K562 (cell line): ENCODE measurements around the gene CALML3. TPM values are rescaled to one million over a fixed set of nuclear protein-coding genes. Genes with fewer than 3 reads are reported as not detected.

ENCODE experiments used
- ATAC-seq: fragments of 200-7000 bp; cut with Tn5 transposase; 3 replicates; pipeline ENCODE4 v1.9.1; 2020; ENCODE audit warnings: moderate library complexity
- BruUV-seq: library from RNA; stranded (reverse); fragments of 400-500 nt; replicated peaks from 2 replicates; lab custom pipeline; 2021; lab: Mats Ljungman, UMichigan
- CTCF ChIA-PET: fragments of 300-600 bp; formaldehyde crosslinking; extraction: SDS; loops from one replicate; lab custom pipeline; 2021; ENCODE audit warnings: low intra/inter-chr PET ratio; lab: Yijun Ruan, JAX
- POLR2A ChIA-PET: fragments of 300-600, 350-650 bp; sonication (Branson Sonifier 250); formaldehyde crosslinking; extraction: SDS; loops from one replicate; lab custom pipeline; 2021; ENCODE audit warnings: antibody characterized with exemption, inconsistent platforms; lab: Yijun Ruan, JAX
- DNase-seq, 4 experiments: peaks; one replicate each; pipeline versions ENCODE4 v3.0.0 to v3.0.0-alpha.2; 2011 to 2018; ENCODE audit warnings: low spot score in 3 of 4, mixed read lengths in 3 of 4; ENCODE audit errors: extremely low read depth in 1 of 4
- FAIRE-seq: peaks from 2 replicates; lab custom pipeline; 2011; peaks lifted over from hg19 to GRCh38; lab: Jason Lieb, UNC
- H2AFZ ChIP-seq: 2 replicates; pipeline ENCODE4 v1.6.0; 2011; ENCODE audit warnings: low read depth, low read length, control low read depth, inconsistent platforms
- H3K27ac ChIP-seq: fragments of 200-600 bp; 3 replicates; pipeline ENCODE4 v1.8.0; 2011; ENCODE audit warnings: low read depth, mild to moderate bottlenecking, control low read depth, inconsistent platforms, low read length, moderate library complexity, mixed read lengths; ENCODE audit errors: extremely low read depth
- H3K27me3 ChIP-seq, 2 experiments: fragments of 300-600 bp in 1 of 2; 2 replicates in 1 of 2; 3 replicates in 1 of 2; pipeline versions ENCODE4 v1.6.0 to v1.8.0; 2011; ENCODE audit warnings: inconsistent platforms in 2 of 2, low read length in 2 of 2, mild to moderate bottlenecking in 1 of 2, mixed read lengths in 1 of 2, moderate library complexity in 1 of 2; ENCODE audit not compliant: control insufficient read depth in 2 of 2, insufficient read depth in 2 of 2
- H3K36me3 ChIP-seq: fragments of 300-600 bp; 3 replicates; pipeline ENCODE4 v1.8.0; 2011; ENCODE audit warnings: mild to moderate bottlenecking, low read length, inconsistent platforms; ENCODE audit not compliant: control insufficient read depth, insufficient read depth
- H3K4me1 ChIP-seq, 2 experiments: fragments of 200-600 bp in 1 of 2; replicated peaks in 1 of 2; 2 replicates in 1 of 2; 3 replicates in 1 of 2; pipeline versions ENCODE4 v1.5.1 to v1.8.0; 2011; ENCODE audit warnings: inconsistent platforms in 2 of 2, low read length in 2 of 2, mild to moderate bottlenecking in 1 of 2, mixed read lengths in 1 of 2, moderate library complexity in 1 of 2; ENCODE audit not compliant: control insufficient read depth in 2 of 2, insufficient read depth in 2 of 2
- H3K4me2 ChIP-seq: 2 replicates; pipeline ENCODE4 v1.6.1; 2011; ENCODE audit warnings: low read length, control low read depth, inconsistent platforms, mixed read lengths; ENCODE audit not compliant: insufficient read depth
- H3K4me3 ChIP-seq: fragments of 200-600 bp; sonication (generic), shearing (Covaris generic); 2 replicates; pipeline ENCODE4 v1.5.1; 2016; ENCODE audit warnings: control low read depth, inconsistent platforms
- H3K79me2 ChIP-seq: fragments of 200-600 bp; 3 replicates; pipeline ENCODE4 v1.8.0; 2011; ENCODE audit warnings: low read length, inconsistent platforms; ENCODE audit not compliant: control insufficient read depth, insufficient read depth
- H3K9ac ChIP-seq, 2 experiments: 2 replicates each; pipeline versions ENCODE4 v1.6.0 to v1.6.1; 2011; ENCODE audit warnings: low read depth in 2 of 2, low read length in 2 of 2, control low read depth in 1 of 2, inconsistent platforms in 1 of 2, mild to moderate bottlenecking in 1 of 2, mixed read lengths in 1 of 2; ENCODE audit not compliant: insufficient read depth in 1 of 2
- H3K9me1 ChIP-seq: one replicate; pipeline ENCODE4 v1.6.0; 2011; ENCODE audit warnings: inconsistent platforms, mild to moderate bottlenecking, low read length, moderate library complexity; ENCODE audit not compliant: control insufficient read depth, insufficient read depth
- H3K9me3 ChIP-seq: replicated peaks from 2 replicates; pipeline ENCODE4 v1.5.1; 2011; ENCODE audit warnings: low read depth, low read length, inconsistent platforms; ENCODE audit not compliant: control insufficient read depth, insufficient read depth
- H4K20me1 ChIP-seq: replicated peaks from 2 replicates; pipeline ENCODE4 v1.6.1; 2011; ENCODE audit warnings: low read length, inconsistent platforms, mixed read lengths; ENCODE audit not compliant: control insufficient read depth, insufficient read depth
- CXXC5 ChIP-seq: fragments of 250-450 bp; sonication (Bioruptor Pico); IDR thresholded peaks from 2 replicates; pipeline ENCODE4 v1.8.0; 2022; ENCODE audit warnings: inconsistent platforms, mild to moderate bottlenecking, moderate library complexity
- GTF2F1 ChIP-seq: IDR thresholded peaks from 2 replicates; pipeline ENCODE4 v1.6.1; 2011; ENCODE audit warnings: low read depth, low read length, improper control_type of control experiment
- MEF2D ChIP-seq: conservative IDR thresholded peaks from 2 replicates; pipeline ENCODE4 v1.6.1; 2016; ENCODE audit warnings: low read depth, missing genetic modification characterization, missing compliant biosample characterization
- MTA1 ChIP-seq: fragments of 450-650 bp; IDR thresholded peaks from 2 replicates; pipeline ENCODE4 v1.6.1; 2017; ENCODE audit warnings: borderline replicate concordance
- NBN ChIP-seq: fragments of 450-650 bp; IDR thresholded peaks from 2 replicates; pipeline ENCODE4 v1.6.1; 2016; ENCODE audit warnings: low read depth, mild to moderate bottlenecking
- PTTG1 ChIP-seq: fragments of 450-650 bp; IDR thresholded peaks from 2 replicates; pipeline ENCODE4 v1.6.1; 2016; ENCODE audit warnings: low read depth, mild to moderate bottlenecking, missing genetic modification characterization, missing compliant biosample characterization
- SMARCE1 ChIP-seq: fragments of 450-650 bp; IDR thresholded peaks from 2 replicates; pipeline ENCODE4 v1.7.1; 2016; ENCODE audit warnings: mild to moderate bottlenecking
- SREBF1 ChIP-seq: fragments of 150-350 bp; IDR thresholded peaks from 2 replicates; pipeline ENCODE4 v1.6.1; 2014; ENCODE audit warnings: antibody characterized with exemption, low read depth, low read length, borderline replicate concordance
- TBP ChIP-seq: optimal IDR thresholded peaks from 2 replicates; pipeline ENCODE3; 2011; ENCODE audit warnings: low read depth, low read length, improper control_type of control experiment
- ZNF274 ChIP-seq: IDR thresholded peaks from 2 replicates; pipeline ENCODE4 v1.6.1; 2011; ENCODE audit warnings: low read depth, mild to moderate bottlenecking, low read length, moderate library complexity, borderline replicate concordance
- WGBS: fragments of 100-300 bp; shearing (Covaris generic); methylation state at CpG from one replicate; pipeline ENCODE4 v1.1.6; 2016; ENCODE audit warnings: low coverage, mixed read lengths; ENCODE audit not compliant: insufficient coverage; ENCODE audit errors: missing lambda C conversion rate; 5-methylcytosine and 5-hydroxymethylcytosine counted together
- in situ Hi-C: fragments of 300-500 bp; cut with MboI; formaldehyde crosslinking; loops from 4 replicates; pipeline ENCODE4 v1.15.0; 2018; ENCODE audit warnings: inconsistent platforms, mixed read lengths
- intact Hi-C: fragments of 100-400 bp; cut with micrococcal nuclease; formaldehyde crosslinking; loops from 2 replicates; pipeline ENCODE4 v1.14.2; 2022
- polyA plus RNA-seq, 8 experiments: library from polyadenylated mRNA; depleted of rRNA in 4 of 8; stranded (reverse) in 5 of 8; unstranded in 3 of 8; fragments of >200 nt; fragmentation: Nextera tagmentation in 2 of 8; fragmentation: Illumina TruSeq in 1 of 8; extraction: Ambion mirVana in 2 of 8; extraction: Trizol in 1 of 8; gene quantifications; 2 replicates each; pipeline versions ENCODE4 v1.2.1 to v1.2.3, GENCODE V29; 2011 to 2014; ENCODE audit warnings: inconsistent platforms in 1 of 8, missing spikeins in 1 of 8
- total RNA-seq, 7 experiments: library from RNA; depleted of rRNA in 6 of 7; stranded (reverse); fragments of >200 nt in 6 of 7; fragmentation: Illumina TruSeq in 2 of 7; extraction: Trizol in 2 of 7; gene quantifications; 2 replicates each; pipeline versions ENCODE4 v1.2.1 to v1.2.3, GENCODE V29; 2011 to 2021; ENCODE audit warnings: low replicate concordance in 1 of 7
- TF ChIP-seq, protein P1 (sequence below): sonication (generic); formaldehyde crosslinking; IDR thresholded peaks from 2 replicates; pipeline ENCODE4 v1.8.0; 2022; ENCODE audit warnings: mild to moderate bottlenecking, missing genetic modification reagents
- TF ChIP-seq, protein P2 (sequence below): fragments of 150-350 bp; IDR thresholded peaks from 2 replicates; pipeline ENCODE4 v1.6.1; 2014; ENCODE audit warnings: low read depth, mild to moderate bottlenecking, low read length, borderline replicate concordance

The CALML3 gene
- total and polyA plus RNA-seq, 9 of the 15 experiments (the other 6 are each of a cell fraction or from before 2014, with no cell fraction given): not detected

- TF ChIP-seq, protein P1, sequence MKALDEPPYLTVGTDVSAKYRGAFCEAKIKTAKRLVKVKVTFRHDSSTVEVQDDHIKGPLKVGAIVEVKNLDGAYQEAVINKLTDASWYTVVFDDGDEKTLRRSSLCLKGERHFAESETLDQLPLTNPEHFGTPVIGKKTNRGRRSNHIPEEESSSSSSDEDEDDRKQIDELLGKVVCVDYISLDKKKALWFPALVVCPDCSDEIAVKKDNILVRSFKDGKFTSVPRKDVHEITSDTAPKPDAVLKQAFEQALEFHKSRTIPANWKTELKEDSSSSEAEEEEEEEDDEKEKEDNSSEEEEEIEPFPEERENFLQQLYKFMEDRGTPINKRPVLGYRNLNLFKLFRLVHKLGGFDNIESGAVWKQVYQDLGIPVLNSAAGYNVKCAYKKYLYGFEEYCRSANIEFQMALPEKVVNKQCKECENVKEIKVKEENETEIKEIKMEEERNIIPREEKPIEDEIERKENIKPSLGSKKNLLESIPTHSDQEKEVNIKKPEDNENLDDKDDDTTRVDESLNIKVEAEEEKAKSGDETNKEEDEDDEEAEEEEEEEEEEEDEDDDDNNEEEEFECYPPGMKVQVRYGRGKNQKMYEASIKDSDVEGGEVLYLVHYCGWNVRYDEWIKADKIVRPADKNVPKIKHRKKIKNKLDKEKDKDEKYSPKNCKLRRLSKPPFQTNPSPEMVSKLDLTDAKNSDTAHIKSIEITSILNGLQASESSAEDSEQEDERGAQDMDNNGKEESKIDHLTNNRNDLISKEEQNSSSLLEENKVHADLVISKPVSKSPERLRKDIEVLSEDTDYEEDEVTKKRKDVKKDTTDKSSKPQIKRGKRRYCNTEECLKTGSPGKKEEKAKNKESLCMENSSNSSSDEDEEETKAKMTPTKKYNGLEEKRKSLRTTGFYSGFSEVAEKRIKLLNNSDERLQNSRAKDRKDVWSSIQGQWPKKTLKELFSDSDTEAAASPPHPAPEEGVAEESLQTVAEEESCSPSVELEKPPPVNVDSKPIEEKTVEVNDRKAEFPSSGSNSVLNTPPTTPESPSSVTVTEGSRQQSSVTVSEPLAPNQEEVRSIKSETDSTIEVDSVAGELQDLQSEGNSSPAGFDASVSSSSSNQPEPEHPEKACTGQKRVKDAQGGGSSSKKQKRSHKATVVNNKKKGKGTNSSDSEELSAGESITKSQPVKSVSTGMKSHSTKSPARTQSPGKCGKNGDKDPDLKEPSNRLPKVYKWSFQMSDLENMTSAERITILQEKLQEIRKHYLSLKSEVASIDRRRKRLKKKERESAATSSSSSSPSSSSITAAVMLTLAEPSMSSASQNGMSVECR (CRISPR knock-in tag): no peak
- TF ChIP-seq, all 486 proteins: peak for 0
These were observed 34.9 kb downstream of the CALML3 start (continued) for GRCh38 chr10:5559642-5560141.

DNA sequence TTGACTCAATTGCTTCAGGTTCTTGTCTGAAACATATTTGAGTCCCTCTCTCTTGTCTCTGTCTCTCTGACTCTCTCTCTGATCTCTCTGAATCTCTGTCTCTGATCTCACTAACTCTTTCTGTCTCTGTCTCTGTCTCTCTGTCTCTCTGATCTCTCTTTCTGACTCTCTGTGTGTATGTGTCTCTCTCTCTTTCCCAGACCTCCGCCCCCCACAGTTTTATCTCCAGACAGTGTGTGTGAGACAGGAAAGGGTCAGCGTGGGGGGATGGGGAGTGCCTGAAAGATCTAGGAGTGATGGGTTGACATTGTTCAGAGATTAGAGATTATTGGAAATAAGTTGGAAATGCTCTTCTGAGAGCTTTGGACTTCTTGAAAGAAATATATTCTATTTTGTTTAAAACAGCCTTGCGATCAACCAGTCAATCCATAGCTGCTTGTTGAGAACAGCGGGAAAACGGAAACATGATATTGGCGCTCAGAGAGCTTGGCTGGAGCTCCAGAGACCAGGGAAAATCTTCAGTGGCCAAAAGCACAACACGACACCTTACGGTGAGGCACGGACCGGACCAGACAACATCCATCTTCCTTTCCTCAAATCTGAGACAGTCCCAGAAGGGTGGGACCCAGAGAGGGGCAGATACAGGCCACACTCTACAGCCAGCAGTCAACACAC, 35.5 kb downstream of the CALML3 start:
- H3K4me2 ChIP-seq: peak overlapping the region; percentile 26
- no peaks in the 10 kb centered on the region for H3K9me3 ChIP-seq
- peak overlapping the region; percentile 73; the same call in 1 of the 2 replicates for H2AFZ ChIP-seq
- no peaks in the 10 kb centered on the region for H3K9me1 ChIP-seq
- DNase-seq (peak in 2 of 4 experiments; percentile 29 to 59), FAIRE-seq (peak; percentile 74), ATAC-seq (peak; percentile 26)
- no peak overlapping the region for H3K4me3 ChIP-seq
- no peak overlapping the region for H3K27ac ChIP-seq
- 0 out of 4 replicates have a peak overlapping the region, but pooled peaks of 1 of the 2 experiments have one; percentile 7 for H3K9ac ChIP-seq
- no peaks in the 10 kb centered on the region for H4K20me1 ChIP-seq
- no TSS peak for BruUV-seq
- no peaks in the 10 kb centered on the region for H3K79me2 ChIP-seq
- H3K4me1 ChIP-seq: peaks cover 43 to 51% of the 10 kb centered on the region in 2 experiments
- WGBS: 29% methylated on average over 10 of the region's 10 CpGs
- intact Hi-C loops: no loop called here
- ChIA-PET POLR2A (interaction anchor here (1.4 kb wide), 1 partner anchor 10 kb away, joined by 4 read pairs; no protein-coding TSS in a partner anchor), CTCF (no interaction called here)
- no peaks in the 10 kb centered on the region for H3K27me3 ChIP-seq
- no peaks in the 10 kb centered on the region for H3K36me3 ChIP-seq
- in situ Hi-C loops: no loop called here
- TF ChIP-seq SMARCE1 (peak; percentile 70), TBP (no peak), NBN (peak; percentile 66; the same call in 1 of the 2 replicates), SREBF1 (no peak), PTTG1 (tag) (peak; percentile 37; the same call in 1 of the 2 replicates), CXXC5 (peak; percentile 48; the same call in 1 of the 2 replicates), MTA1 (peak; percentile 16; the same call in 1 of the 2 replicates), GTF2F1 (no peak), ZNF274 (no peak), MEF2D (no peak)
- TF ChIP-seq, protein P2, sequence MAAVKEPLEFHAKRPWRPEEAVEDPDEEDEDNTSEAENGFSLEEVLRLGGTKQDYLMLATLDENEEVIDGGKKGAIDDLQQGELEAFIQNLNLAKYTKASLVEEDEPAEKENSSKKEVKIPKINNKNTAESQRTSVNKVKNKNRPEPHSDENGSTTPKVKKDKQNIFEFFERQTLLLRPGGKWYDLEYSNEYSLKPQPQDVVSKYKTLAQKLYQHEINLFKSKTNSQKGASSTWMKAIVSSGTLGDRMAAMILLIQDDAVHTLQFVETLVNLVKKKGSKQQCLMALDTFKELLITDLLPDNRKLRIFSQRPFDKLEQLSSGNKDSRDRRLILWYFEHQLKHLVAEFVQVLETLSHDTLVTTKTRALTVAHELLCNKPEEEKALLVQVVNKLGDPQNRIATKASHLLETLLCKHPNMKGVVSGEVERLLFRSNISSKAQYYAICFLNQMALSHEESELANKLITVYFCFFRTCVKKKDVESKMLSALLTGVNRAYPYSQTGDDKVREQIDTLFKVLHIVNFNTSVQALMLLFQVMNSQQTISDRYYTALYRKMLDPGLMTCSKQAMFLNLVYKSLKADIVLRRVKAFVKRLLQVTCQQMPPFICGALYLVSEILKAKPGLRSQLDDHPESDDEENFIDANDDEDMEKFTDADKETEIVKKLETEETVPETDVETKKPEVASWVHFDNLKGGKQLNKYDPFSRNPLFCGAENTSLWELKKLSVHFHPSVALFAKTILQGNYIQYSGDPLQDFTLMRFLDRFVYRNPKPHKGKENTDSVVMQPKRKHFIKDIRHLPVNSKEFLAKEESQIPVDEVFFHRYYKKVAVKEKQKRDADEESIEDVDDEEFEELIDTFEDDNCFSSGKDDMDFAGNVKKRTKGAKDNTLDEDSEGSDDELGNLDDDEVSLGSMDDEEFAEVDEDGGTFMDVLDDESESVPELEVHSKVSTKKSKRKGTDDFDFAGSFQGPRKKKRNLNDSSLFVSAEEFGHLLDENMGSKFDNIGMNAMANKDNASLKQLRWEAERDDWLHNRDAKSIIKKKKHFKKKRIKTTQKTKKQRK: no peak
